Measurements from ENCODE around the gene GRIK2. TPM values are rescaled to one million over a fixed set of nuclear protein-coding genes. Genes with fewer than 3 reads are reported as not detected.

GRIK2 gene
- total and polyA plus RNA-seq, 2 of the 4 experiments (the other 2 are of a cell fraction) = 8.2 to 15.2 TPM

DNA sequence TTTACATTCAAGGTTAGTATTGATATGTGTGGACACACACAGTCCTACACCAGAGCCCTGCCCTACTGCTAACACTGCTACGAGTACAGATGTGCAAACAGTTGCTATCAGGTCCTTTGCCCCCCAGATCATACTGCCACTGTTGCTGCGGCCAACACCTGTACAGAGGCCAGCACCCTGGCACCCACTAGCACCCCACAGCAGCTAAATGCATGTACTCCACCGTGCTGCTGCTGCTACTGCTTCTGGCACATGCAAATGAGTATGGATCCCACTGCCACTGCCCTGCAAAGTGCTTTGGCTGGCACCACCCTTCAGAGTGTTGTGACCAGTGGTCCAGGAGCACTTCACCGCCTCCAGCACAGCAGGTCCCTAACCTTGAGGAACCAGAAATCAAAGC lies 621.9 kb downstream of the GRIK2 start:
- Histone ChIP-seq H2BK15ac (ENCODE audit: low read depth, low read length) (no peak overlapping the region), H3K4me3 (ENCODE audit: insufficient read depth, low read depth, low read length) (no peak overlapping the region), H4K91ac (ENCODE audit: insufficient read depth, low read depth, low read length) (no peak overlapping the region), H2AFZ (replicated peaks; ENCODE audit: low read length, poor library complexity) (no peak overlapping the region), H4K8ac (ENCODE audit: low read depth in 2 of 2, low read length in 2 of 2) (no peak overlapping the region), H3K14ac (replicated peaks; ENCODE audit: low read depth, low read length) (no peak overlapping the region), H2BK20ac (ENCODE audit: low read depth, low read length) (no peak overlapping the region), H3K9me1 (ENCODE audit: insufficient read depth, low read length) (no peaks in the 10 kb centered on the region), H4K5ac (ENCODE audit: low read depth, low read length) (no peak overlapping the region), H3K27ac (ENCODE audit: insufficient read depth, low read length) (no peak overlapping the region), H3K23ac (ENCODE audit: low read depth, low read length) (no peak overlapping the region), H2BK5ac (ENCODE audit: low read depth, low read length, poor library complexity, severe bottlenecking) (no peak overlapping the region), H3K4me1 (ENCODE audit: control insufficient read depth, insufficient read depth, low read length) (no peaks in the 10 kb centered on the region), H3K36me3 (ENCODE audit: control insufficient read depth, insufficient read depth, low read length) (no peaks in the 10 kb centered on the region), H3K56ac (ENCODE audit: extremely low read depth, insufficient read depth, low read length) (no peak overlapping the region), H4K20me1 (ENCODE audit: insufficient read depth, low read length) (no peaks in the 10 kb centered on the region), H2BK120ac (ENCODE audit: low read depth, low read length) (no peak overlapping the region), H3K4me2 (ENCODE audit: low read depth, low read length) (no peak overlapping the region), H3K9me3 (ENCODE audit: control insufficient read depth, insufficient read depth, low read length) (no peaks in the 10 kb centered on the region), H3K79me1 (ENCODE audit: low read depth in 1 of 2, low read length in 2 of 2) (no peaks in the 10 kb centered on the region), H3K4ac (ENCODE audit: low read depth, low read length) (no peak overlapping the region), H2AK5ac (ENCODE audit: low read depth, low read length) (no peak overlapping the region), H3K18ac (ENCODE audit: low read depth, low read length) (no peak overlapping the region), H3K27me3 (ENCODE audit: control insufficient read depth, insufficient read depth, low read length) (no peaks in the 10 kb centered on the region), H2AK9ac (replicated peaks; ENCODE audit: low read depth, low read length, poor library complexity) (no peak overlapping the region), H3K9ac (ENCODE audit: low read depth, low read length) (no peak overlapping the region)
- no peak for DNase-seq
- in situ Hi-C loops (cut with MboI; ENCODE audit: low sequenced_read_pairs) (no loop called here), dilution Hi-C loops (cut with HindIII; ENCODE audit: low sequenced_read_pairs, unreplicated experiment) (no loop called here), intact Hi-C loops (cut with micrococcal nuclease) (no loop called here)
- no peak for ATAC-seq (ENCODE audit: low read depth)
- BruUV-seq (replicated peaks) = no TSS peak
- 20% methylated on average over 2 of the region's 4 CpGs; no CpG with 5 or more reads in 1 of the 2 experiments for WGBS, 2 experiments (ENCODE audit: extremely low coverage in 2 of 2, insufficient read length in 1 of 2)
- ChIA-PET POLR2A (ENCODE audit: unreplicated experiment) (no interaction called here), CTCF (no interaction called here)
- no peak for TF ChIP-seq ELK1 (IDR thresholded peaks at IDR 0.05; ENCODE audit: borderline replicate concordance, low read depth, low read length)
- no peak for TF ChIP-seq RFX5 (IDR thresholded peaks at IDR 0.05; ENCODE audit: low read depth, low read length)
- TF ChIP-seq RAD21 (IDR thresholded peaks at IDR 0.05; ENCODE audit: low read length) = no peak
- no peak for TF ChIP-seq RCOR1 (IDR thresholded peaks at IDR 0.05; ENCODE audit: insufficient replicate concordance, low read length)
- no peak for TF ChIP-seq CTCF (conservative IDR thresholded peaks at IDR 0.05; ENCODE audit: low read depth, low read length)
- no peak for TF ChIP-seq SMC3 (IDR thresholded peaks at IDR 0.05; ENCODE audit: low read depth, low read length)
- no peak for TF ChIP-seq POLR2A (IDR thresholded peaks at IDR 0.05; ENCODE audit: low read depth, low read length)

Measured in IMR-90 (cell line).